IPS DF 6.9 (cell line): ENCODE results near the gene APEX1.

Source experiments
- DNase-seq: peaks from one replicate; pipeline ENCODE4 v3.0.0-alpha.2; 2013; ENCODE audit warnings: low read depth, low spot score
- H3K27ac ChIP-seq: one replicate; pipeline ENCODE4 v1.5.1; 2013; ENCODE audit warnings: low read length, control low read depth
- H3K27me3 ChIP-seq: 2 replicates; pipeline ENCODE4 v1.6.1; 2013; ENCODE audit warnings: mild to moderate bottlenecking, low read length; ENCODE audit not compliant: control insufficient read depth, insufficient read depth
- H3K36me3 ChIP-seq: 2 replicates; pipeline ENCODE4 v1.6.1; 2013; ENCODE audit warnings: low read length; ENCODE audit not compliant: control insufficient read depth, insufficient read depth
- H3K4me1 ChIP-seq: 2 replicates; pipeline ENCODE4 v1.6.1; 2013; ENCODE audit warnings: low read length; ENCODE audit not compliant: control insufficient read depth, insufficient read depth
- H3K4me3 ChIP-seq: 2 replicates; pipeline ENCODE4 v1.5.1; 2013; ENCODE audit warnings: mild to moderate bottlenecking, low read length
- H3K9me3 ChIP-seq: 2 replicates; pipeline ENCODE4 v1.6.1; 2013; ENCODE audit warnings: low read length, inconsistent platforms; ENCODE audit not compliant: control insufficient read depth, insufficient read depth
- WGBS: extraction: QIAGEN DNeasy Blood & Tissue Kit; methylation state at CpG from one replicate; pipeline ENCODE4 v1.1.7; 2013; ENCODE audit warnings: mixed read lengths, missing lambda C conversion rate; ENCODE audit not compliant: insufficient read length, insufficient coverage; 5-methylcytosine and 5-hydroxymethylcytosine counted together

Gene APEX1

DNA sequence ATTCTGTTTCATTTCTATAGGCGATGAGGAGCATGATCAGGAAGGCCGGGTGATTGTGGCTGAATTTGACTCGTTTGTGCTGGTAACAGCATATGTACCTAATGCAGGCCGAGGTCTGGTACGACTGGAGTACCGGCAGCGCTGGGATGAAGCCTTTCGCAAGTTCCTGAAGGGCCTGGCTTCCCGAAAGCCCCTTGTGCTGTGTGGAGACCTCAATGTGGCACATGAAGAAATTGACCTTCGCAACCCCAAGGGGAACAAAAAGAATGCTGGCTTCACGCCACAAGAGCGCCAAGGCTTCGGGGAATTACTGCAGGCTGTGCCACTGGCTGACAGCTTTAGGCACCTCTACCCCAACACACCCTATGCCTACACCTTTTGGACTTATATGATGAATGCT lies 1.9 kb downstream of the APEX1 start:
- Histone ChIP-seq H3K27ac (no peak overlapping the region), H3K9me3 (no peaks in the 10 kb centered on the region), H3K4me1 (no peaks in the 10 kb centered on the region), H3K36me3 (peaks cover 21% of the 10 kb centered on the region; the same call in 1 of the 2 replicates), H3K27me3 (no peaks in the 10 kb centered on the region), H3K4me3 (no peak overlapping the region)
- no CpG with 5 or more reads among the region's 13 CpGs for WGBS
- DNase-seq: no peak

GRCh38 chr14:20458031-20458789 lies 3.2 kb downstream of the APEX1 start:
- Histone ChIP-seq H3K4me3 (no peak overlapping the region), H3K27ac (no peak overlapping the region), H3K27me3 (no peaks in the 10 kb centered on the region), H3K4me1 (no peaks in the 10 kb centered on the region), H3K9me3 (no peaks in the 10 kb centered on the region), H3K36me3 (peaks cover 18% of the 10 kb centered on the region; the same call in 1 of the 2 replicates)
- WGBS: no CpG with 5 or more reads among the region's 8 CpGs
- DNase-seq: no peak

- H3K4me1 ChIP-seq: no peaks in the 10 kb centered on the region
- H3K9me3 ChIP-seq: no peaks in the 10 kb centered on the region
- H3K27me3 ChIP-seq: no peaks in the 10 kb centered on the region
- H3K27ac ChIP-seq: no peak overlapping the region
- no peak for DNase-seq
- no CpG with 5 or more reads among the region's 32 CpGs for WGBS
- peaks cover 18% of the 10 kb centered on the region; the same call in 1 of the 2 replicates for H3K36me3 ChIP-seq
- H3K4me3 ChIP-seq: peak overlapping the region; percentile 70
Measured at GRCh38 chr14:20460458-20461224, 5.6 kb downstream of the APEX1 start.

DNA sequence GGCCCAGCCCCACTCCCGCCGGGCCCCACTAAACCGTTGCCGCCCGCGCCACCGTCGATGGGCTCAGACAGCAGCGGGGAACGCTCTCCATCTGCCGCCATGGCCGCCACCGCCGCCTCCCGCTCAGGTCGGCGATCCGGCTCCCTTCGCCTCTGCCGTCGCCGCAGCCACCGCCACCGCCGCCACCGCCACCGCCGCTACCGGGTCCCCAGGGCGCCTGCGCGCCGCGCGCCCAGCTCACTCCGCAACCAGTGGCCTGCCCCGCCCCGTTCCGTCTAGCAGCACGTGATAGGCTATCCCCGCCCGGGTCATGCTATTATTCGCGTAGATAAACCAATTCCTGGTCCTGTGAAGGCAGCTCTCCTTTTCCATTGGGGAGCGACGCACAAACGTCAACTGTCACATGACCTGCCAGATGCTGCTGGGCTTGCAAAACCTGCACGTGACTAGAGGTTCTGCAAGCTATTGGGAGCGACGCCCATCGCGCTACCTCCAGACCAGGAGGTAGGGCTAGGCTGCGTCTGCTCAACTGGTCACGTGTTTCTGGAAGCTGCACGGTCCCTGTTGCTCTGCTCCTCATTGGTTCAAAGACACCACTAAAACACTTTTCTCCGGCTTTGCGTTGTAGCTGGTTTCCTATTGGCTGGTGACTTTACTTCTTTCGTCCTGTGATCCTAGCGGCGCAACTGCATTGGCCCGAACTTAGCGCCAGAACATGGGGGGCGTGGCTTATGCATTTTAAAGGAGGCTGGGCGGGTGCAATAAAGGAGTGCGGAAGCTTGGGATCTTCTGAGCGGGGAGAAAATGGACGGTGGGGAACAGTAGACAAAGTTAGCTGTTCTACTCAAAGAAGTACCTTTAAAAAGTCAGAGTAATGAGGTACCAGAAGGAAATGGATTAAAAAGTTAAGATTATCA lies 6.5 kb downstream of the APEX1 start, which contains the start of gene PIP4P1:
PIP4P1 (minus strand) TSS at position 210 of the 917 bp plus-strand sequence; CDS start at position 101, 109 bp downstream.
- DNase-seq: peak; percentile 99
- Histone ChIP-seq H3K27ac (no peak within 1 kb of the TSS), H3K4me1 (no peaks in the 10 kb centered on the region), H3K36me3 (peaks cover 16% of the 10 kb centered on the region; the same call in 1 of the 2 replicates), H3K27me3 (no peaks in the 10 kb centered on the region), H3K4me3 (peak within 1 kb of the TSS; percentile 70), H3K9me3 (no peaks in the 10 kb centered on the region)
- no CpG with 5 or more reads among the region's 67 CpGs for WGBS

- Histone ChIP-seq H3K27ac (no peak overlapping the region), H3K9me3 (no peaks in the 10 kb centered on the region), H3K36me3 (peaks cover 7% of the 10 kb centered on the region; the same call in 1 of the 2 replicates), H3K27me3 (no peaks in the 10 kb centered on the region), H3K4me3 (peak overlapping the region; percentile 89; the same call in 1 of the 2 replicates), H3K4me1 (no peaks in the 10 kb centered on the region)
- no peak for DNase-seq
- WGBS: no CpG with 5 or more reads among the region's 16 CpGs
Measured at GRCh38 chr14:20468764-20469241, 13.8 kb downstream of the APEX1 start.

DNA sequence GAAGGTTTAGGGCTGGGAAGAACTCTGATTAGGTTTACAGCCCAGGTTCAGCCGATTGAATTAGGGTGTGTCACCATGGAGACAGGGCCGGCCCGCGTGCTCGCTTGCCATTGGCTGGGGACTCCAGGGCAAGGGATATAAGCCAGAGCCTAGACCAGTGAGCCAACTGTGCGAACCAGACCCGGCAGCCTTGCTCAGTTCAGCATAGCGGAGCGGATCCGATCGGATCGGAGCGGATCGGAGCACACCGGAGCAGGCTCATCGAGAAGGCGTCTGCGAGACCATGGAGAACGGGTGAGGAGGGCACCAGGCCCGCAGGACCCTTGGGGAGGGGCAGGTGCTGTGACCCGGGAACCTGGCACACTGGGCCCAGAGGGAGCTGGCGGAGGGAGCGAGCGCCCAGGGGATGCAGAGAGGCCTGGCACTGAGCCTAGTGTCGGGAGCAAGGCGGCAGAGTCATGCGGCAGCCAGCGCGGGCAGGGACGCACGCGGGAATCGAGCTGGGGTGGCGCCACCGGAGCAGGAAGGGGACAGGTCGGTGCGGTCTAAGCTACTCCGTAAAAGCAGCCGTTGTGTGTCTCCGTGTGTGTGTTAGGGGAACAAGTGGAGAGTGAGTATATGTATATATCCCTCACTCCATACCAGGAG lies 14.3 kb downstream of the APEX1 start, which contains the start of gene PNP:
PNP (plus strand) TSS at position 165 of the 648 bp plus-strand sequence; CDS start at position 284, 119 bp downstream.
- no CpG with 5 or more reads among the region's 40 CpGs for WGBS
- Histone ChIP-seq H3K4me1 (no peaks in the 10 kb centered on the region), H3K27me3 (no peaks in the 10 kb centered on the region), H3K4me3 (peak within 1 kb of the TSS; percentile 89), H3K9me3 (no peaks in the 10 kb centered on the region), H3K27ac (no peak within 1 kb of the TSS), H3K36me3 (peaks cover 9% of the 10 kb centered on the region; the same call in 1 of the 2 replicates)
- peak; percentile 82 for DNase-seq

DNA sequence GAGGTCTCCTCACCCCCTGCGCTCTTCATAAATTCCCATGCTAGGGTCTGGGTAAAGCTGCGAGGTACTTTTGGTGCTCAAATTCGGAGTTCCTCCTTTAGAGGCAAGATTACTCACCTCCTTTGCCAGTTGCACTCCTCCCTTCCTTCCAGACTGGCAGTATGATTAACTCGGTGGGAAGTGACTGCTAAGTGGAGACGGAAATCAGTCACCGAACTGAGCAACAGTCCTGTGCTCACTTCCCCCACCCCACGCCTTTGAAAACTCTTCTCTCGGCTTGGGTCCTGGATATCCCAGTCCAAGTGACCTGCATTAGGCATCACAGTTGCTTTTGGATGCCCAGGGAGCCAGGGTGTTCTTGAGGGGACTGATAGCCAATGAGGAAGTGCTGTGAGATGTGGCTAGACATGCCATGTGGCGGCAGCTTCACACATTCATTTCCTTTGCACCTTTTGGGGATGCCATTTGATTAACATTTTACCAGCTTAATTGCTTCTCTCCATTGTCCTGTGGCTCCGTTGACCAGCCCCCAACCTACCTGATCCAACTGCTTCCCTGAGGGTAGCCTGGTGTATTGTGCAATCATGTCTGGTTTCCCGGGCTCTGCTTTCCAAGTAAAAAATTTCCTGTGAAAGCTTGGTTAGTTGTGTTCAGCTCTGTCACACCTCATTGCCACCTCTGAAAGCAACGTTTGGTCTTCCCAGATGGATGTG lies 15.0 kb downstream of the APEX1 start:
- no peak for DNase-seq
- Histone ChIP-seq H3K4me1 (no peaks in the 10 kb centered on the region), H3K27ac (no peak overlapping the region), H3K36me3 (peaks cover 12% of the 10 kb centered on the region; the same call in 1 of the 2 replicates), H3K4me3 (peak overlapping the region; percentile 89; the same call in 1 of the 2 replicates), H3K9me3 (no peaks in the 10 kb centered on the region), H3K27me3 (no peaks in the 10 kb centered on the region)
- WGBS: no CpG with 5 or more reads among the region's 12 CpGs

GRCh38 chr14:20470603-20470901 lies 15.5 kb downstream of the APEX1 start:
- Histone ChIP-seq H3K27ac (no peak overlapping the region), H3K27me3 (no peaks in the 10 kb centered on the region), H3K36me3 (peaks cover 16% of the 10 kb centered on the region; the same call in 1 of the 2 replicates), H3K9me3 (no peaks in the 10 kb centered on the region), H3K4me3 (peak overlapping the region; percentile 89; the same call in 1 of the 2 replicates), H3K4me1 (no peaks in the 10 kb centered on the region)
- DNase-seq: no peak
- WGBS: no CpG with 5 or more reads among the region's 2 CpGs

- Histone ChIP-seq H3K4me1 (no peaks in the 10 kb centered on the region), H3K9me3 (no peaks in the 10 kb centered on the region; the same call in 1 of the 2 replicates), H3K27me3 (no peaks in the 10 kb centered on the region), H3K36me3 (peaks cover 32% of the 10 kb centered on the region; the same call in 1 of the 2 replicates), H3K27ac (no peak overlapping the region), H3K4me3 (no peak overlapping the region)
- WGBS: no CpG with 5 or more reads among the region's 2 CpGs
- no peak for DNase-seq
Measured at GRCh38 chr14:20472536-20473169, 17.6 kb downstream of the APEX1 start.
